HG03103 (cell line): ENCODE measurements around the gene C16orf92.
"Not testable (repeated sequence)": the region's sequence is repeated elsewhere in the genome, so short reads cannot be mapped to it uniquely, and the experiment has no call there.

Experiments used
- ATAC-seq: cut with Tn5 transposase; IDR thresholded peaks from one replicate; pipeline ENCODE4 v1.9.1; 2021; ENCODE audit warnings: low read depth; ENCODE audit not compliant: unreplicated experiment

Gene C16orf92

DNA sequence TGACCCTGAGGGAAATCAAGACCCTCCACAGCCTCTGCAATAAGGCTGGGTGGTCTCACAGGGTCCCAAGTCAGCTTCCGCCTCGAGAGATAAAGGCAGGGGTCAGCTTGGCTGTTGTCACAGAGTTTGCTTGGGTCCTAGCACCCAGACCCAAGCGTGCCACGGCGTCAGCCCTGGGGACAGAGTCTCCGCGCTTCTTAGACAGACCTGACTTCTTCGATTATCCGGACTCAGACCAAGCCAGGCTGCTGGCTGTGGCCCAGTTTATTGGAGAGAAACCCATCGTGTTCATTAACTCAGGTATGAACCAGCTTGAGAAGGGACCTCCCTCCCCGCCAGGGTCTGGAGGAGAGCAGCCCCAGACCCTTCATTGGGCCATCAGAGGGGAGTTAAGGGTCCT is 588 bp downstream of the C16orf92 start:
- ATAC-seq: no peak

DNA sequence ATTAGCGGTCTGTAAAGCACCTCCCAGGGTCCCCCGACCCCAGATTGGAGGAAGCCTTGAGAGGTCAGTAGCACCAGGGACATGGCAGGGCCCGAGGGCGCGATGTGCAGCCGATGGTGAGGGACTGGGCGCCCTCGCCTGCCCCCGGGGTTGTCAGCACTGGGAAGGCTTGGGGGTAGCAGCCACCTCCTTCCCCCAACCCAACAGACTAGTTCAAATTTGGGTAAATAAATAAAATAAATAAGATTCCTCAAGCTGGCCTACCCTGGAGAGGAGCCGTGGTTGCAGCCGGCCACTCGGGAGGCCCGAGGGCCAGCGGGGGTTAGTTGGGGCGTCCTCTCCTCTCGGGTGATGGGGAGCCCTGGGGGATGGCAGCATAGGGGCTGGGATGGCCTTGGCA is 1.5 kb downstream of the C16orf92 start:
- no peak for ATAC-seq

DNA sequence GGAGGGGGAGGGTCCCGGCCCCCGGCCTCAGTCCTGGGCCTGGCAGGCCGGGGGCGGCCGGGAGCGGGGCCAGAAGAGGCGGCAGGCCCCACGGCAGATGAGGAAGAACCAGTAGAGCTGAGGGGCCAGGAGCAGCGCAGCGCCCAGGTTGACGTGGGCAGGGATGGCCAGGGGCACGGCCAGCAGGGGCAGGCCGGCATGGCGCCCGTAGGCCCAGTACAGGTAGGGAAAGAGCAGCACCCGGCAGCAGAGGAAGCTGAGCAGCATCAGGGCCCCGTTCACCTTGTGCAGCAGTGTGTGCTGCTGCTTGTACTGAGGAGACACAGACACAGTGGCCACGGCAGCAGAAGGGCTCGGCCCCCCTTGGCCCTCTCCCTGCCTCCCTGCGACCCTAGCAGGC is 2.2 kb downstream of the C16orf92 start:
- ATAC-seq: no peak

DNA sequence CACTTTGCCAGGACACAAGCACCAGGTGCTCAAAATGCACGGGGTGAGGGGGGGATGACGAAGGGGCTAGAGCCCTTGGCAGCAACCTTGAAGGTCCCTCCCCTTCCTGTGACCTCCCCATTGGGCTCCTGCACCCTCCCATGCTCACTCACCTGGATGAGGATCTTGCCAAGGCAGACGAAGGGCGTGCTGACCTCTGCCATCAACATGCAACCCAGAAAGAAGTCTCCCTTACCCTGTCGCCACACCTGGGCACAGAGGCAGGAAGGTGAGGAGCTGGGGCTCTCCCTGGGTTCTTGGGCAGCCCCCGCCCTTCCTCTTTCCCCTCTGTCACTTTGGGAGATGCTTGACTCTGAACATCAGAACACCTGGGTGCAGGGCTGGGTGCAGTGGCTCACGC is 2.6 kb downstream of the C16orf92 start:
- no peak for ATAC-seq

DNA sequence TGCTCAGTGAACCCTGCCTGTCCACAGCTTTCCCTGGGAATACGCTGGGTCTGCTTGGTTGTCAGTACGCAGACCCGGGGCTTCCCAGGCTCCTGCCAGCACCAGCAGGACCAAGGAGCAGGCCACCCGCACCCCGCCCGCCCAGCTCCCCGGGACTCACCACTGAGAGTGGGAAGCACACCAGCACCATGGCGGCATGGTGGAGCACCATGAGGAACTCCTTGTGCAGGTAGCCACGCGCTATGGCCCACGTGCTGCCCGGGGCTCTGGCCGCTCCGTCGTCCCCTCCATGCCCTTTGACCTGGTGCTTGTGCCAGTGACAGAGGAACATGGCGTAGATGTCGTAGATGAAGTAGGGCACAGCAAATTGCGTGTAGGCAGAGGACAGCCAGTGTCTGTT is 3.5 kb downstream of the C16orf92 start:
- ATAC-seq: no peak

DNA sequence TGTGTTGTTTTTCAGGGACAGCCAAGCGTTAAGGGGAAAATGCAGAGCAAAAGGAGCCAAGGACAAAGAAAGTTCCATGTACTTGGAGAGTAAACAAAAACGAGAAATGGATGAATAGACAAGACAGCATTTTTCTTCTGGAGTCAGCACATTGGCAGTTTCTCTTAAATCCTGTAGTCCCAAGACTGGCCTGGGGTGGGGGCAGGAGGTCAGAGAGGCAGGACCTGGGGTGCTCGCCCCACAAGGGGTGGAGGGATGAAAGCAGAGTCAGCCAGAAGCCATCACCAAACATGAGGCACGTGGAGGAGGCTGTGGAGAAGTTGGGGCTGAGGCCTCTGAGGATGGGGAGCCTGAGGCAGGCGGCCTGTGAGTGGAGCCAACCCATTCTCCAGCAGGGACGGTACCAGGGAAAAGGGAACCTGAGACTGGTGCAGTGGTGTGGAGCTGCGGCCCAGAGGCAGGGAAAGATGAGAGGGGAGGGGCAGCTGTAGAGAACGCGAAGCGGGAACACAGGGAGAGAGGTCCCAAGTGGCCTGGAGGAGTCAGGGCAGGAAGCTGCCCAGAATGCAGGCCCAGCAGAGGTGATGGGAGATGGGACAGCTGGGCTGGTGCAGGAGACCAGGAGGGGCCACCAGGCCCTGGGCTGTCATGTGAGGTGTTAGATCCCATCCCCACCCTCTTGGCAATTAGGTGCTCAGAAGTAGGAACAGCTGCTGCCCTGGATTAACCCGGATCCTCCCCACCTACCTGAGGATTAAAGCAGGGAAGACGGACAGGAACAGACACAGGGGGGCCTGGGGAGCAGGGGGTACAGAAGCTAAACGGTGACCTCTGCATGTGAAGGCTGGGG is 4.8 kb downstream of the C16orf92 start:
- ATAC-seq: no peak

DNA sequence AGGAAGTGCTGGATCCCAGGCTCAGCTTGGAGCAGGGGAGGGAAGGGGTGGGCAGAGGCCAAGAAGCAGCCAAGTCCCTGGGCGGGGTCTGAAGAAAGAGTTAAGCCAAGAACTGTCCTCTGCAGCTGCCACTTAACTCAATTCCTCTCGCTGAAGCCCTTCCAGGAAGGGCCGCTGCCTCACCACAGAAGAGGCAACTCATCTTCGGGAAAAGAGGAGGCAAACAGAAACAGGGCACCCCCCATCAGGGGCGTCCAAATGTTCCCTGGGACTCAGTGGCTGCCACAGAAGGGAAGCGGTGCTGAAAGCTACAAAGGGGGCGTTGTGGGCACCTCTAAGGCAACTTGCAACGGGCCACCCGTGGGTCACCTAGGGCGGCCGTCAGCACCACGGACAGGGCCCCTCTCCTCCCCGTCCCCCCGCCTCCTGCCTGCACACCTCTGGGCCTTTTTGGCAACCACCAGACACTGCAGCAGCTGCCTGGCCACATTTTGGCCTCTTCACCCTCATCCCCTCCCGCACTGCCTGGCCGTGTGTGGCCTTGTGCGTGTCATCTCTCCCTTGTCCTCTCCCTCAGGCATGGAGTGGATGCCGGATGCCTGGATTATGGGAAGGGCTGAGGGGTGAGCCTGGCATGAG is 5.6 kb downstream of the C16orf92 start:
- ATAC-seq: no peak

DNA sequence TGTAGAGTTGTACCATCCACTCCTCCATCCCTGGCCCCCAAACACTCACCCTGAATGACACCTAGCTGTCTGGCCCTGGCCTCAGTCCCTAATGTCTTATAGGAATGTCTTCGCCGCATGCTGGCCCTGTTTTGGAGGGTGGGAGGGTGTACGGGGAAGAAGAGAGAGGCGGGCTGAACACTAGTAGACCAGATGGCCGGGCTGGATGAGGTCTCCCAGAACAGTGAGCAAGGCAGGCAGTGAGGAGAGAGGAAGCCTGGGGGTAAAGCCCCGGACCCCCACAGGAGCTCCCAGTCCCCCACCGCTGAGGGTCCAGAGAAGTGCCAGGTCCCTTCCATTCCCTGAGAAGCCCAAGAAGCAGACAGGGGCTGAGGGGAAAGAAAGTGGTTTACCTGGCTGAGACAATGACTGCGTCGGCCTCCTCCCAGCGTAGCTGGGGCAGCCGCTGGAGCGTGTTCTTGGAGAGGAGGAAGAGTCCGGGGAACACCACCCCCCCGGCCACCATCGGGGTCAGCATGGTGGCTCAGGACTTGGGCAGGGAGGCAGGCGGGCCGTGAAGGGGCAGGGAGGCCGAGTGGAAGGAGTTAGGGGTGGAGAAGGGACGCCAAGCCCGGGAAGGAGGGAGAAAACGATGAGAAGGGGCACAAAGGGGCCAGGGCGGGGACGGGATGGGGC is 7.2 kb downstream of the C16orf92 start:
- ATAC-seq: no peak

DNA sequence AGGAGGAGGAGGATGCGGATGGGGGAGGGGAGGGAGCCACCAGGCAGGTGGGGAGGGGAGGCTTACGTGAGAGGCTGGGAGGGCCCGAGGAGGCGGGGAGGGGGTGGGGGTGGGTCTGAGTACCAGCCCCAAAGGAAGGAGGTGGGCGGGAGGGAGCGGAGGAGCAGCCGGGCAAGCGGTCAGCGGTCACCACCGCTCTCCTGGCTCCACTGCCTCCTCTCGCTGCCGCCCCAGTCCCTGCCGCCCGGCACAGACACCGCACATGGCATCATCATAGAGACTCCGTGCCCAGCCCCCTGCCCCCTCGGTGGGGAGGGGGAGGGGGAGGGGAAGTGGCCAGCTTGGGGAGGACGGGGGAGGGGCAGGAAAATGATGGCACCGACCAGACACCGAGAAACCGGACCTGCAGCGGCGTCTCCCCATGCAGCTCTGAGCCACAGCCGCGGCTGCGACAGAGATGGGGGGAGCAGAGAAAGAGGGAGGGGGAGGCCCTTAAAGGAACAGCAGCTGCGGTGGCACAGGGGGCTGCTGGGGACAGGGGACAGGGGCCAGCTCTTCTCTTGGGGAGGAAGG is 7.9 kb downstream of the C16orf92 start, which contains the start of gene TLCD3B:
Gene TLCD3B (minus strand): TSS at position 431 of the 573 bp plus-strand sequence. CDS start 744 bp downstream, outside the sequence.
- no peak for ATAC-seq

DNA sequence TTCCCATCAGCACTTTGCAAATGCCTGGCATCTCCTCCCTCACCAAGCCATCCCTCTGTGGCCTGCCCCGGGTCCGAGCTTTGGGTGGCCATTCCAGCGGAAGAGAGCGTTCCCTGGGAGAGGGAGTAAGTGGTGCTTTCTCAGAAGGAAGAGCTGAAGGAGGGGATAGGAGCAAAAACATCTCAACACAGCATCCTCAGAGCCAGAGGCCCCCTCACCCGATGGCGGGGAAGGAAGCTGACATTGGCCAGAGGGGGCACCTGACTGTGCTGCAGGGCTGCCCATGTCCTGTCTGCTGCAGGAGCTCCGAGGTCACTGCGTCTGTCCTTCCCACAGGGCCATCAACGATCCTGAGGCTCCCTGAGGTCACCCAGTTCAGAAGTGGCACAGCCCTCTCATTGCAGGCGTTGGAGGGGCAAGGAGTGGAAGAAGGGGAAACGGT is 8.5 kb downstream of the C16orf92 start:
- no peak for ATAC-seq

DNA sequence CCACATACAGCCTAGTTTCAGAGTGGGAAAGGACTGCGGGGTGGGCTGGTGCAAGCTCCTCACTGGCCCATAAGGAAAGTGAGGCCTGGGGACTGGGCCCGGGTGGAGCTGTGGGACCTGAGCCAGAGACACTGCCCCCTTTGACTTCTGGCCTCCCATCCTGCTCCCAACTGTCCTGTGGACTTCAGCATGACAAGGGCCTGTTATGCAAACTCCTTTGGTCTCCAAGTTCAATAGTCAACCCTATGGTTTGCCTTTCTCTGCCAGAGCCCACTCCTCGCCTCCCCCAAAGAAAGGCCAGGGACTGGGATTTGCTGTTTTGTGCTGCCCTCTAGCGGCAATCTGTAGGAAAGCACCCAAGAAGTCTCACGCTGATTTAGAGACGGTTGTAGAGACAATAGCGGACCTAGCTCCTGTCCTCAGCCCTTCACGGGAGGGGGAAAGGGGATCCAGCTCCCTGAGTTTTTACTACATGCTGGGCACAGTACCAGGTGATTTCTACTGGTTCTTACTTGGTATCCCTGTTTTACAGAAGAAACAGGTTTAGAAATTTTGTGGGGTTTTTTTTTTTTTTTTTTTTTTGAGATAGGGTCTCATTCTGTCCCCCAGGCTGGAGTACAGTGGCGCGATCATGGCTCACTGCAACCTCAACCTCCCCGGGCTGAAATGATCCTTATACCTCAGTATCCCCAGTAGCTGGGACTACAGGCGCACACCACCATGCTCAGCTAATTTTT is 9.3 kb downstream of the C16orf92 start:
- no peak for ATAC-seq

DNA sequence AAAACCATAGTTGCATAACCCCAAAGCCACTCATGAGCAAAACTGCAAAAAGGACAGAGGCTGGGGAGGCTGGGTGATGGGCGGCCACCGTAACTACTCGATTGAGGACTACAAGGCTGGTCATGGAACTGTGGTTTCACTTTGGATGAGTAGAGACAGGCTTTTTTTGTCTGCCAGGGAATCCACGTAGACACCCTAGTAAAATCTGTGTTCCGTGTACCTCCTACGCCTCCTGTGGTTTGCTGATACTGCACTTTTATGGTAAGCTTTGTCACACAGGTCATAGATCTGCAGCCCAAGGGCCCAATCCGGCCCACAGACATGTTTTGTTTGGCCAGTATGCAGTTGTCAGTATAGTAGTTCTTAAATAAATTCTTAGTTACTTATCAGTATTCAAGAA is 10.3 kb downstream of the C16orf92 start:
- ATAC-seq: no peak

DNA sequence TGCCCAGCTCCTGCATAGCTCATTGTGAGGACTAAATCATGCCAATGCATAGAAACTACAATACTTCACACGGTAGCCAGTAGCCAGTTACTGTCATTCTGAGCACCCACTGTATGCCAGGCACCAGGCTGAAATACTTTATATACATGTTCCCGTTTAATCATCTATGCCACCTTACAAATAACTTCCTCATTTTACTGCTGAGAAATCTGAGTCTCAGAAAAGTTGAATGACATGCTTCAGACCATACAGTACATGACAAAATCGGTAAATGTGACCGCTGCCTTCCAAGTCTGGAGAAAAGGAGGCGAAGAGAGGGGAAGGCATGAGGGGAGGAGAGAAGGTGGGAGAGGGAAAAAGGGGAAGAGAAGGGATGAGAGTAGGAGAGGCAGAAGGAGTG is 17.2 kb downstream of the C16orf92 start:
- ATAC-seq: no peak

DNA sequence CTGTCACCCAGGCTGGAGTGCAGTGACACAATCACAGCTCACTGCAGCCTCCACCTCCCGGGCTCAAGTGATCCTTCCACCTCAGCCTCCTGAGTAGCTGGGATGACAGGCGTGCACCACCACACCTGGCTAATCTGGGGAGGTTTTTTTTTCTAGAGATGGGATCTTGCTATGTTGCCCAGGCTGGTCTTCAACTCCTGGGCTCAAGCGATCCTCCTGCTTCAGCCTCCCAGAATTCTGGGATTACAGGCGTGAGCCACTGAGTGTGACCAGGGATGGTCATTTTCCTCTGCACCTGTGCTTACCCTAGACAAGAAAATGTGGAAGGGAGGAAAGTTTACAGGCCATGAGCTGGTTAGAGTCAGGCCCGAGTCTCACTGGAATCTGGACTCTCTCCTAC is 17.7 kb downstream of the C16orf92 start:
- ATAC-seq: not testable (repeated sequence)

DNA sequence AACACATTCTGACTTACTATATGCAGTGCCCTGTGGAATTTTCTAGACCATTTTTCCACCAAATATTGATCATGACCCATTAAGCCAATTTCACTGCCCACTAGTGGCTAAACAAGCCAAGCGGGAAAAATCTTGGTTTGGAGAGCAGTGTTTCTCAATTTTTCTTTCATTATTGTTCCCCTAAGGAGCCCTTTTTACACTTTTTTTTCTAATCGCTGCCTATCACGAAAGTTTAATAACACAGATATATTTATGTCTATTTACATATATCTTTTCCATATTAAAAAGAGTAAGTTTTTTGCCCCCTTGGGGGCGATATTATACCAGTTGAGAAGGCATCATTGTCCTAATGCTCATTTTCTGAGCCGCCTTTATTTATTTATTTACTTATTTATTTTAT is 18.8 kb downstream of the C16orf92 start:
- no peak for ATAC-seq

DNA sequence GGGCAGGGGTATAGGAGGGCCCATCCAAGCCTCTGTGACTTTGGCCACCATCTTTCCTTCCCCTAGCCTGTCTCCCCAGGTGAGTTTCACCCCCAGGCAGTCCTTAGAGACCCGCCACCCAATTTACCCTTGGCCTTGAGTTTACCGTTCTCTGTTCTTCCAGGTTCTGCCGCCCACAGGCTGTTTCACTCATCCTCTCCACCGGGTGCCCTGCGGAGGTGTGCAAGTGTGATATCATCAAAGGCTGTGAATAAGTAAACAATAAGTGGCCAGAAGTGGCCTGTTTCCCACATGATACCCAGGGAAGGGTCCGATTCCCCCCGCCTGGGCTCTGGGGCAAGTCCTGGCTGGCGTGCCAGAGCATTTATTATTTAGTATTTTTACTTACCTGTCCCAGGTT is 23.2 kb downstream of the C16orf92 start:
- no peak for ATAC-seq

DNA sequence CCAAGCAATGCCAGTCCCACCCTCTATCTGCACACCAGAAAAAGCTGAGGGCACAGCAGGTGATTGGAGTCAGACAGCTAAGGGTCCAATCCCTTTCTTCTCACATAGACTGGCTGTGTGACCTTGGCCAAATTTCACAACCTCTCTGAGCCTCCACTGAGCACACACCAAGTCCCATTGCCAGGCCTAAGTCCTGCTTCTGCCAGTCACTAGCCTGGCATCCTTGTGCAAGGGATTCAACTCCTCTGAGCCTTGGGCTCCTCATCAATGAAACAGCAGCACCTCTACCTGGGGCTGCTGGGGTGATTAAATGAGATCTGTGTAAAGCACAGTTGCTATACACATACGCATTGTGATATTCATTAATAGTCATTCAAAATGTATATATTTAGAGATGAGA is 23.6 kb downstream of the C16orf92 start:
- no peak for ATAC-seq

DNA sequence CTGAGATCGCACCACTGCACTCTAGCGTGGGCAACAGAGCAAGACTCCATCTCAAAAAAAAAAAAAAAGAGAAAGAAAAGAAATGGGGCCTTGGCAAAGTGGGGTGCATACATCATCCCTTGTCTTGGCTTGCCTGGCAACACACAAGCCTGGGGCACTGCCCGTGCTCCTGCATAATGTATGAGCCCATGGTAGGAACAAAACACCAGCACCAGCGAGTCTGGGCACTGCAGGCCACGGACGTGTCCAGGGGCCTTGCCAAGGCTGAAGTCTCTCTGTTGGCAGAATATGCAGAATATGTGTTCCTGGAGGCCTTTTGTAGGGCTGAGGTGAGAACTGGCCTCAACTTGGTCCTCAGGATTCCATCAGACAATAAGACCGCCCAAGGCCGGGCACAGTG is 26.9 kb downstream of the C16orf92 start:
- ATAC-seq: no peak

DNA sequence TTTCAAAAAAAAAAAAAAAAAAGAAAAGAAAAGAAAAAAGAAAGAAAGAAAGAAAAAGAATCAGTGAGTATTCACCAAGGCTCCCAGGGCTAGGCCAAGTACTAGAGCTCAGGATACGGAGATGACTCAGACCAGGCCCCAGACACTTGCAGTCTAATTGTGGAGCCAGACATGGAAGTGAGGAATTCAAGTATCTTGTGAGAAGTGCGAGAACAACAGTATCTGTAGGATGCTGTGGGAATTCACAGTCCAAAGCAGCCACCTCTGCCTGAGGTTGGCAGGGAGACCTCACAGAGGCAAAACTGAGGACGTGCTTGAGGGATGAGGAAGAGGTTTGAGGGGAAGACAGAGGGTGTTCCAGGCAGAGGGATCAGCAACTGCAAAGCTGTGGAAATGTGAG is 28.5 kb downstream of the C16orf92 start:
- no peak for ATAC-seq

DNA sequence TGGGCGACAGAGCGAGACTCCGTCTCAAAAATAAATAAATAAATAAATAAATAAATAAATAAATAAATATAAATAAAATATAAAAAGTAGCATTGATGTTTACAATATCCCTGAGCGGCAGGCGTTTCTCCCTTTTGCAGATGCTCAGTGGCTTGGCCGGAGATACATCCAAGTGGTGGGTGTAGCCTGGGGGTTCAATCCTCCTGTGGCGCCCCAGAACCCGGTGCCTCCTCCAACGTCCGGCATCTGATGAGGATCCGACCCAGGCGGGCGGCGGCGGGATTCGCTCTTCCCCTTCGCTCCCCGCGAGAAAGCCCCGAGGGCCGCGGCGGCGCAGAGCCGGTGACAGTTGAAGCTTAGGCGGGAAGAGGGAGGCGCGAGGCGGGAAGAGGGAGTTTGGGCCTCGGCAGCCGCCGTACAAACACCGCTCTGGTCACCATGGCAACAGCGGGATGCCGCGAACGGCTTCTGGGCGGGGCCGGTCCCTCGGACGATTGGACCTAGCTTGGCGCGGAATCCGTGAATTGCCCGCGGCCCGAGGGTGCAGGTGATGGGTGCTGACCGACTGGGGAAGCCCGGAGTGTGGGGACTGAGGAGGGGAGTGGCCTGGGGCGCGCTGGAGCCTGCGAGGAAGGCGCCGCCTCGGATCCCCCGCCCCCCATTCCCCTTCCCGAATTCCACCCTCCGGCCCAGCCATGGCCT is 29.8 kb downstream of the C16orf92 start:
- ATAC-seq: no peak
